ENCODE results near the gene DEDD. TPM values are rescaled to one million over a fixed set of nuclear protein-coding genes. Genes with fewer than 3 reads are reported as not detected.

DEDD gene
- total and polyA plus RNA-seq, 2 experiments from 2014 or later, result 22.8 to 35.3 TPM

GRCh38 chr1:161084597-161084988 is 47.9 kb downstream of the DEDD start (continued):
- TF ChIP-seq ETS1 (IDR thresholded peaks at IDR 0.05), result no peak
- no peak for TF ChIP-seq CTCF (conservative IDR thresholded peaks at IDR 0.05; ENCODE audit: low read depth in 2 of 2)
- no peak for TF ChIP-seq JUNB (IDR thresholded peaks at IDR 0.05; ENCODE audit: unreplicated experiment)
- TF ChIP-seq ZNF331 (CRISPR knock-in tag; IDR thresholded peaks at IDR 0.05; ENCODE audit: low read depth), result no peak
- no peak for TF ChIP-seq CREB1 (CRISPR knock-in tag; IDR thresholded peaks at IDR 0.05; ENCODE audit: low read depth)
- TF ChIP-seq EZH2 (IDR thresholded peaks at IDR 0.05; ENCODE audit: low read depth, unreplicated experiment), result no peak
- no peak for TF ChIP-seq REST (IDR thresholded peaks at IDR 0.05; ENCODE audit: unreplicated experiment)
- TF ChIP-seq NANOG (IDR thresholded peaks at IDR 0.05; ENCODE audit: borderline replicate concordance), result no peak

- Histone ChIP-seq H3K9me2 (ENCODE audit: insufficient read depth) (peaks cover 5% of the 10 kb centered on the region), H3K36me3 (ENCODE audit: insufficient read depth) (no peaks in the 10 kb centered on the region), H3F3A (replicated peaks; ENCODE audit: low read depth) (peaks cover 5% of the 10 kb centered on the region; the same call in 1 of the 2 replicates), H3K4me2 (no peak overlapping the region), H2AFZ (no peak overlapping the region), H3K79me2 (replicated peaks; ENCODE audit: insufficient read depth) (no peaks in the 10 kb centered on the region), H4K20me1 (replicated peaks; ENCODE audit: insufficient read depth) (no peaks in the 10 kb centered on the region), H3K27ac (ENCODE audit: low read depth) (no peak overlapping the region), H3K27me3 (ENCODE audit: insufficient read depth) (no peaks in the 10 kb centered on the region), H3K4me1 (ENCODE audit: insufficient read depth) (peaks cover 16% of the 10 kb centered on the region), H3K4me3 (no peak overlapping the region)
- no peak overlapping the region for H3K27ac Mint-ChIP-seq
- no peak for ATAC-seq
- peaks cover 14% of the 10 kb centered on the region for H3K27me3 Mint-ChIP-seq (ENCODE audit: insufficient read depth, low read depth, poor library complexity)
- no peak for DNase-seq (ENCODE audit: low spot score)
- H3K9me3 Mint-ChIP-seq, result no peaks in the 10 kb centered on the region; the same call in 2 of the 3 replicates
- peaks cover 21% of the 10 kb centered on the region for H3K4me1 Mint-ChIP-seq
- H3K36me3 Mint-ChIP-seq (ENCODE audit: low read depth), result no peaks in the 10 kb centered on the region; the same call in 2 of the 3 replicates
- no peak overlapping the region for H3K4me3 Mint-ChIP-seq
- no peak for TF ChIP-seq REST (IDR thresholded peaks at IDR 0.05; ENCODE audit: unreplicated experiment)
- TF ChIP-seq POLR2AphosphoS5 (IDR thresholded peaks at IDR 0.05; ENCODE audit: low read depth), result no peak
- TF ChIP-seq STAT1 (IDR thresholded peaks at IDR 0.05; ENCODE audit: unreplicated experiment), result no peak
- no peak for TF ChIP-seq ZNF114 (CRISPR knock-in tag; IDR thresholded peaks at IDR 0.05)
- no peak for TF ChIP-seq NANOG (IDR thresholded peaks at IDR 0.05; ENCODE audit: borderline replicate concordance)
- no peak for TF ChIP-seq ETS1 (IDR thresholded peaks at IDR 0.05)
- TF ChIP-seq CREB1 (CRISPR knock-in tag; IDR thresholded peaks at IDR 0.05; ENCODE audit: low read depth), result no peak
- no peak for TF ChIP-seq EZH2phosphoT487 (IDR thresholded peaks at IDR 0.05; ENCODE audit: unreplicated experiment)
- no peak for TF ChIP-seq JUNB (IDR thresholded peaks at IDR 0.05; ENCODE audit: unreplicated experiment)
- no peak for TF ChIP-seq EZH2 (IDR thresholded peaks at IDR 0.05; ENCODE audit: low read depth, unreplicated experiment)
Observed at GRCh38 chr1:161083748-161084596, 48.5 kb downstream of the DEDD start.
